ENCODE data around the gene BMP2K. TPM values are rescaled to one million over a fixed set of nuclear protein-coding genes. Genes with fewer than 3 reads are reported as not detected.

BMP2K gene
- total RNA-seq, 1 experiment from 2014 or later: 22.9 TPM

DNA sequence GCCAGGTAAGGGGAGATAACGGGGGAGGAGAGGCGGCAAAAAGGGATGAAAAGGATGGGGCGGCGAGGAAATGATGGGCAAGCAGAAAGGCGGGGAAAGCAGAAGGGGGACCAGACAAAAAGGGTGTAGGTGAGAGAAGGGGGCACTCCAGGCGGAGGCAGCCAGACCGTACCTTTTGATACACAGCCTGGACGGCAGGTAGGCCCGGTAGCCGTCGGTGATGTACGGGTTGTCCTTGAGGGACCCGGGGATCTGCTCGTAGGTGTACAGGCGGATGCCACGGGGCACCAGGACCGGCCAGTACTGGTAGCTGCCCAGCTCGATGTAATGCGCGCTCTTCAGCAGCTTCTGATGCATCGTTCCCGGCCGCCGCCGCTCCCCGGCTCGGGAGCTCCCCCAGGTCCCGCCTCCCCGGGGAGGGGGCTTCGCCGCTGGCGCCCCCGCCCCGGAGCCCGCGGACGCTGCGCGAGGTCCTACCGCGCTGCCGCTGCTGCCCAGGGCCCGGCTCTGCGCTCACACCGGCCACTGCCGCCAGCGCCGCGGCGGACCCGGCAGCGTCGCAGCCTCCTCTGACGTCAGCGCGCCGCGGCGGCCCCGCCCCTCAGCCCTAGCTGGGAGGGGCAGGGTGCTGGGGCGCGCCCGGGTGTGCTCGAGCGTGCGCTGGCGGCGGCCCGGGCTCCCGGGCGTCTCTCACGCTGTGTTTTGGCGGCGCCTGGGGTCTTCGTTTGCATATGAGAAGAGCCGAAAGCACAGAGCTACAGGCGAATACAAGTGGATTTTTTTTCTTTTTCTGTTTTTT is 162.9 kb downstream of the BMP2K start, which contains the start of gene PAQR3:
TSS of gene PAQR3 (minus strand) at position 571 of the 799 bp plus-strand sequence. CDS start at position 357, 214 bp downstream.
- in situ Hi-C loops (cut with HindIII; ENCODE audit: low pct_unique_long_range_greater_than_20kb, low sequenced_read_pairs): no loop called here
- peak; percentile 69 for DNase-seq (ENCODE audit: low read depth, low spot score)

DNA sequence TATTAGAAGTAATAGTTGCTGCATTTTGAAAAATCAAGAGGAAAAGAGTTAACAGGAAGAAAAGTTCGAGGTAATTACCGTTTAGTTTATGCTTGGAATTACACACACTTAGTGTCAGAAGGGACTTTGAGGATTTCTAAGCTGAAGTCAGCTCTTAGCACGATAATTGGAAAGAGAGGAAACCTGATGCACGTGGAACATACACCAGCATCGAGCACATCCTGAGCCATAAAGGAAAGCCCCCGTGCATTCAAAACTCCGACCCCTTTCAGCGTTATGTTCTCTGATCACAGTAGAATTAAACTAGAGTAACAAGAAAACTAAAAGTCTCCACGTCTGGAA is 163.5 kb downstream of the BMP2K start:
- in situ Hi-C loops (cut with HindIII; ENCODE audit: low pct_unique_long_range_greater_than_20kb, low sequenced_read_pairs): no loop called here
- DNase-seq (ENCODE audit: low read depth, low spot score): no peak

- DNase-seq (ENCODE audit: low read depth, low spot score): no peak
- in situ Hi-C loops (cut with HindIII; ENCODE audit: low pct_unique_long_range_greater_than_20kb, low sequenced_read_pairs): no loop called here
These were observed 164.6 kb downstream of the BMP2K start for GRCh38 chr4:78940752-78941151.

- in situ Hi-C loops (cut with HindIII; ENCODE audit: low pct_unique_long_range_greater_than_20kb, low sequenced_read_pairs): no loop called here
- DNase-seq (ENCODE audit: low read depth, low spot score): no peak
These were observed 168.2 kb downstream of the BMP2K start for GRCh38 chr4:78944381-78944780.

DNA sequence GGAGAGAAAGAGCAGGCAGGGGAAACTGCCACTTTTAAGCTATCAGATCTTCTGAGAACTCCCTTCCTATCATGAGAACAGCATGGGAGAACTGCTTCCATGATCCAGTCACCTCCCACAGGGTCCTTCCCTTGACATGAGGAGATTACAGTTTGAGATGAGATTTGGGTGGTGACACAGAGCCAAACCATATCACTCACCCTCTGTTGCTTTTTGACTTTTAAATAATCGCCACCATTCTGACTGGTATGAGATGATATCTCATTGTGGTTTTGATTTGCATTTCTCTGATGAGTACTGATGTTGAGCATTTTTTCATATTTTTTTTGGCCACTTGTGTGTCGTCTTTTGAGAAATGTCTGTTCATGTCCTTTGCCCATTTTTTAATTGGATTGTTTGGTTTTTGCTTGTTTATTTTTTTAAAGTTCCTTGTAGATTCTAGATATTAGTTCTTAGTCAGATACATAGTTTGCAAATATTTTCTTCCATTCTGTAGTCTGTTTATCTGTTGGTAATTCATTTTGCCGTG is 169.6 kb downstream of the BMP2K start:
- DNase-seq (ENCODE audit: low read depth, low spot score): no peak
- in situ Hi-C loops (cut with HindIII; ENCODE audit: low pct_unique_long_range_greater_than_20kb, low sequenced_read_pairs): no loop called here

- in situ Hi-C loops (cut with HindIII; ENCODE audit: low pct_unique_long_range_greater_than_20kb, low sequenced_read_pairs): no loop called here
- DNase-seq (ENCODE audit: low read depth, low spot score): no peak
These were observed 173.6 kb downstream of the BMP2K start for GRCh38 chr4:78949735-78950134.

- DNase-seq (ENCODE audit: low read depth, low spot score): peak; percentile 65
- in situ Hi-C loops (cut with HindIII; ENCODE audit: low pct_unique_long_range_greater_than_20kb, low sequenced_read_pairs): no loop called here
These were observed 175.8 kb downstream of the BMP2K start for GRCh38 chr4:78951862-78952472.

DNA sequence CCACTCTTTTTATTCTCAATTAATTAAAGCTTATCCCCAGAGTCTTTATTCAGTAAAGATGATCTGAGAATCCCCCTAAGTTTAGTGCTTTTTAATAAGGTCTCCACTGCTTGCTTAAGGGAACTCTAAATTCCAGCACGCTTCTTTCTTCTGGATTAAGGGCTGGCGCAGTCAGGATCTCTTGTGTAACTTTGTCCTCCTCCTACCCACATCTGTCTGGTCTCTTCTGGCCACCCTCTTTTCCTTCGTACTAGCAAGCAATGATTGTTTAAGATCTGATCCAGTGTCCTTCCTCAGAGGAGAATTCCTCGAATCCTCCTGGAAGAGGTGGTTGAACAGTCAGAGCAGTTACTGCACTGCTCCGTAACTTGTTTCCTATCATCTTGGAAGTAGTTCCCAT is 177.1 kb downstream of the BMP2K start:
- in situ Hi-C loops (cut with HindIII; ENCODE audit: low pct_unique_long_range_greater_than_20kb, low sequenced_read_pairs): no loop called here
- DNase-seq (ENCODE audit: low read depth, low spot score): no peak

GRCh38 chr4:78953769-78954666 is 177.9 kb downstream of the BMP2K start:
- peak; percentile 39 for DNase-seq (ENCODE audit: low read depth, low spot score)
- in situ Hi-C loops (cut with HindIII; ENCODE audit: low pct_unique_long_range_greater_than_20kb, low sequenced_read_pairs): no loop called here

DNA sequence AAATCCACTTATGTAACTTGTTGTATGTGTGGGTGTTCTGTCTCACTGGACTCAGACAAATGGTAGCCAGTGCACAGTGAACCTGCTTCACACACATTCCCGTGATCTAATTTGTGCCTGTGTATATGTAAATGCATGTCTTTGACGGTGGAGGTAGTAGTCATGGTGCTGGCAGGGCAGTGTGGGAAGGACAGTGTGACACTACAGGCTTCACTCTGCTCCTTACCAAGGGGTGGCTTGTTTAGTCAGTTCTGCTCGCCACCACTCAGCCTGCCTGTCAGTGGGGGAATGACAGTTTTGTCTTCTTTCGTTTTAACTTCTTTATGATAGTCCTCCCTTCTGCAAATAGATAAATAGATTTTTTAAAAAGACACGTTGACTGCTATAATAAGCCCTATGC is 180.8 kb downstream of the BMP2K start:
- in situ Hi-C loops (cut with HindIII; ENCODE audit: low pct_unique_long_range_greater_than_20kb, low sequenced_read_pairs): no loop called here

GRCh38 chr4:78960926-78961325 is 184.8 kb downstream of the BMP2K start:
- in situ Hi-C loops (cut with HindIII; ENCODE audit: low pct_unique_long_range_greater_than_20kb, low sequenced_read_pairs): no loop called here
- DNase-seq (ENCODE audit: low read depth, low spot score): no peak

More for the DNA sequence above, 180.8 kb downstream of the BMP2K start:
- no peak for DNase-seq (ENCODE audit: low read depth, low spot score)

Small RNAs within 50 kb of the gene (small RNA-seq; reads per million reads assigned to genes)
- gene AC098818.1: 0 reads per million in 2 experiments
- gene MIR5096: 0 reads per million in 2 experiments
- gene RN7SL127P: 0 to 0.14 reads per million in 2 experiments

Other genes starting within 250 kb of the BMP2K start
- 16.8 and 18.8 TPM in 2 replicates for gene ANXA3, start 224.6 kb upstream of the BMP2K start, total RNA-seq (2014; rRNA removed; shearing (Covaris generic))
- 11.6 and 12.6 TPM in 2 replicates for gene PAQR3, start 163.1 kb downstream of the BMP2K start, total RNA-seq (2014; rRNA removed; shearing (Covaris generic))

Data from SK-MEL-5 (cell line).